Stimulated activated CD8-positive, alpha-beta memory T cell treated with anti-CD3 and anti-CD28 coated beads, Interleukin-7, amount 100 ng/mL, for 48 hours (primary cell): ENCODE data around the gene PTPRT.

ENCODE experiments used
- DNase-seq, 2 donors: peaks; one replicate each; pipeline ENCODE4 v3.0.0-alpha.2; 2020; ENCODE audit warnings: low read depth in 1 of 2; ENCODE audit errors: extremely low read depth in 1 of 2

The PTPRT gene

DNA sequence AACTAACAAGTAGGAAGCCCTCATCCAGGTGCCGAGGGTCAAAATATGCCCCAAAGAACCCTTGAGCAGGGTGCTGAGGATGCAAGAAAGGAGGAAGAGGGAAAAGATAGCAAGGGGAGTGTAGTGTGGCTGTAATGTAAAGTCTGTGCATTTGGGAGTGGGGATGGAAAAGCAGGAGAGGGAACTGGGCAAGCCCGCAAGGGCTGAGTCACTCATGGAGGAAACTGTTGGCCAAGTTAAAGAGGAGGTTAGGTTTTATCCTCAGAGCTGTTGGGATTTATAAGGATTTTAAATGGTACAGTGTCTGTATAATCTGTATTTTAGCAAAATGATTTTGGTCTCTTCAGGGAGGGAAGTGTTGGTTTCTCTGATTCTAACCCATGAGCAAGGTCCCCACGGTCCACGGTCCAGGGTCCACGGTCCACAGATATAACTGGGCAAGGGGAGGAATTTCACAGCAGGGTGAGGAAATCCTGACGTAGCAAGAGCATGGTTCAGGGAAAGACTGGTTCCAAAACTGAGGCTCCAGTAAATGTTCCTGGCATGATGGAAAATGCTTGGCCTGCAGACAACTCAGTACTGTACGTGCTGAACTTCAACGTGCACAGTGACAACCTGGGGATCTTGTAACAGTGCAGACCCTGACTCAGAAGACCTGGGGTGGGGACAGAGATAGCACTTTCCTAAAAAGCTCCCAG lies 759.8 kb downstream of the PTPRT start:
- DNase-seq = no peak

DNA sequence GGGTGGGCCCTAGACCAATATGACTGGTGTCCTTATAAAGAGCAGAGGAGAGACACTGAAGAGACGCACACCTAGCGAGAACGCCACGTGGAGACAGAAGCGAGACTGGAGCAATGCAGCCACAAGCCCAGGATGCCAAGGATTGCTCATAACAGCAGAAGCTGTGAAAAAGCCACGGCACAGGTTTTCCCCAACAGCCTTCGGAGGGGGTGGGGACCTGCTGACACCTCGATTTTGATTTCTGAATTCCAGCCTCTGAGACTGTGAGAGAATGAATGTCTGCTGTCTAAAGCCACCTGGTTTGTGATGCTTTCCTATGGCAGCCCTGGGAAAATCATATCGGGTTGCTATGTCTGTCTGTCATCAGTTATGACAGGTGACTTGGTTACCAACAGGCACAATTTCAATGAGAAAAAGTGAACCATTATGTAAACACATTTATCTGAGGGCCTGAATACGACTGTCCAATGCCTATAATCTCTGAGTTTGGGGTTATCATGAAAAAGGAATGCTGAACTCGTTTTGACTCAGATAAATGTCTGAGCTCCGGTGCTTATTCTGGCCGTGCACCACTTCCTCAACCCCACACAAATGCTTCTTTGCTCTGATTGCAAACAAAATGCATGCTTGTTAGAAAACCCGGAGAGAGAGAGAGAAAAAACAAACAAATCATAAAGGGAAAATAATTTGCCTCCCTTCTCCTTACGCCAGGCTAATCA lies 769.7 kb downstream of the PTPRT start:
- DNase-seq = no peak

GRCh38 chr20:42406826-42407225 lies 782.9 kb downstream of the PTPRT start:
- no peak for DNase-seq

DNA sequence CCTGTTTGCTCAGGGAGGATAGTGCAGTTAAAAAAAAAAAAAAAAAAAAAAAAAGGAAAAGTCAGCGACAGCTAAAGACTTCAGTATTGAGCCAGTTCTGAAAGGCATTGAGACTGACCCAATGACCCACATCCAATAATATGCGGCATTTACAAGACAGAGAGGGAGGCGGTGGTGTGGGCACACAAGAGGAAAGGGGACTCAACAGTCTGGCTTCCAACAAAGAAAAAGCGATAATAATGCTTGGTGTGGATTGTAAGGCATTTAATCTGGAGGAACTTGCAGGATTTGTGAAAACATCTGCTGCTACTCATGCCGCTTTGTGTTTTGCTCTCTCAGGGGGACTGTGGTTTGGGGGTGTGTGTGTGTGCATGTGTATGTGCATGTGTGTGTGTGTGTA lies 787.3 kb downstream of the PTPRT start:
- DNase-seq = no peak

GRCh38 chr20:42401613-42402012 lies 788.1 kb downstream of the PTPRT start:
- DNase-seq = no peak

DNA sequence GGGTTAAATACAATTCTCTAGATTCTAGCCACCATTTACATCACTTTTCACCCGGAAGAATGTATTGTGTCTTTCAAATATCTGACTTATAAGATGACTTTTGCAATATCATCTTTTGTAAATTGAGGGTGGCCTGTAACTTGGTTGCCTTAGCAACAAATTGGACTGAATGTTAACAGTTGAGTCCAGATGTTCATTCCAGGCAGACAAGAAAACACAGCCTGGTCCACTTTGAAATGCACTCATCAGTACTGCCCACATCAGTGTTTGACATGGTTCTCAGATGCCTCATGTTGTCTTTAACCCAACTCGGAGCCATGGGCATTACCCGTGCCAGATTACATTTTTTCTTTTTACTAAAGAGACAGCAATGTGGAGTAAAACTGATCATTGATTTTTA lies 789.9 kb downstream of the PTPRT start:
- no peak for DNase-seq

DNA sequence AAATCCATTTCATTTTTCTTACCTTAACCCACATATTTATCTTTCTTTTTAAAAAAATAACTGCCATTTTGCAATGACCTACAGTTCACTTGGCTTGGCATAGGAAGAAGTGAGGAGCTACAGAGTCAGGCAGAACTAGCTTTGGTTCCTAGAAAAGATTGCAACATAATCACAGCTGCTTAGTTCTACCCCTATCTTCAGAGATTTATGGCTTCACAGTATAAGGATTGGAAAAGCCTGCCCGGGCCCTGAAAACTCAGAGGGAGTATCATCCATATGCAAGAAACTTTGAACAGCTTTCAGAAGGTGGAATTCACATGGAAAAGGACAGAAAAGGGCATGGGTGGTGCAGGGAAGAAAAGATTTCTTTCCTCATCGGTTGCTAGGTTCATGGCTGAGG lies 797.3 kb downstream of the PTPRT start:
- no peak for DNase-seq

DNA sequence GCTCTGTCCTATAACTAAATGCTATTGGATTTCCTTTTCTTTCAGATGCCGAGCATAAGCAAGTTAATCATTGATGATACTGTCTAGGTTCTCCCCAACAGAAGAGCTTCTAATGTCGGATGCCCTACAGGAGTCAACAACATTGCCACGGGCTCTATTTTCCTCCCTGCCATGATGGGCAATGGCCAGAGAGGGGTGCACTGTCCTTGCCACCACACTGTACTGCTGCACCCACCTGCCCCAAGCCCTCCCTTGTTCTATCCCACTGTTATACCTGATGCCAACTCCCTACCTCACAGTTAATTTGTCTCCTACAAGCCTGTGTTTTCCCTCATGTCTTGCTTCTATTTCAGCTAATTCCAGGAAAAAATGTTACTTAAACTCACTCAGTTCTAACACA lies 797.9 kb downstream of the PTPRT start:
- DNase-seq = no peak

GRCh38 chr20:42380287-42380686 lies 809.4 kb downstream of the PTPRT start:
- no peak for DNase-seq

- DNase-seq = no peak
Measured at GRCh38 chr20:42379385-42379784, 810.3 kb downstream of the PTPRT start.

- no peak for DNase-seq
Measured at GRCh38 chr20:42378826-42379225, 810.9 kb downstream of the PTPRT start.

DNA sequence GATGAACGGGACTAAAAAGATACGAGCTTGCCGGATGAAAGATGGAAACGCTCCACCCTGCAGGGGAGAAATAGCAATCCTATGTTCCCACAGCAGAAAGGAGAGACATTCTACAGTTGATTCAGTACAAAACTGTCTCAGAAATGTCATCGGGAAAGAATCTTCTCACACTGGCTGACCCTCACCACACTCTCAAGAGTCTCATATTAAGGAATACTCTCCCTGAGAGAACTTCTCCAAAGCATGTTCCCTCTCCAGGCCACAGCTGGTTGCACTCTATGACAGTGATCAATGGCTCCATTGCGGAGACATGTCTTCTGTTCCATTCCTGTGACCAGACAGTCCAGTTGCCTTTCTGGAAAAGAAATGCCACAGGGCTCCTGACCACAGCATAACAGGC lies 813.6 kb downstream of the PTPRT start:
- DNase-seq = no peak

DNA sequence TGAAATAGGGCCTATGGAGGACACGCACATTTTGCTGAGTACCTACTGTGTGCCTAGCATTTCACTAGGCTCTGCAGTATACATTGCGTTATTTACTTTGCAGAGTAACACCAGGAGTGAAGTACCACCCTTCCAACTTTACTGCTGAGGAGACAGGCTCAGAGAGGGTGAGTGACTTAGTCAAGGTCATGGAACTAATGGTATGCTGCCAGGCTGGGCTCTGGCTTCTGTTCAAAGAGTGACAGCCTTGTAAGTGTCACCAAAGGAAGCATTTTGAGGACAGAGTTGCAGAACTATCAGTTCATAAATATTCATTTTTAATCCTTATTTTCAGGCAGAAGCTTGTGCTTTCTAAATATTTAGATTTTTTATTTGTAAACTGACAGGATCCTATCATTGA lies 816.7 kb downstream of the PTPRT start:
- no peak for DNase-seq

GRCh38 chr20:42370075-42370474 lies 819.6 kb downstream of the PTPRT start:
- DNase-seq = no peak

GRCh38 chr20:42368910-42369309 lies 820.8 kb downstream of the PTPRT start:
- no peak for DNase-seq

- no peak for DNase-seq
Measured at GRCh38 chr20:42366626-42367025, 823.1 kb downstream of the PTPRT start.

GRCh38 chr20:42364446-42364845 lies 825.3 kb downstream of the PTPRT start:
- no peak for DNase-seq

DNA sequence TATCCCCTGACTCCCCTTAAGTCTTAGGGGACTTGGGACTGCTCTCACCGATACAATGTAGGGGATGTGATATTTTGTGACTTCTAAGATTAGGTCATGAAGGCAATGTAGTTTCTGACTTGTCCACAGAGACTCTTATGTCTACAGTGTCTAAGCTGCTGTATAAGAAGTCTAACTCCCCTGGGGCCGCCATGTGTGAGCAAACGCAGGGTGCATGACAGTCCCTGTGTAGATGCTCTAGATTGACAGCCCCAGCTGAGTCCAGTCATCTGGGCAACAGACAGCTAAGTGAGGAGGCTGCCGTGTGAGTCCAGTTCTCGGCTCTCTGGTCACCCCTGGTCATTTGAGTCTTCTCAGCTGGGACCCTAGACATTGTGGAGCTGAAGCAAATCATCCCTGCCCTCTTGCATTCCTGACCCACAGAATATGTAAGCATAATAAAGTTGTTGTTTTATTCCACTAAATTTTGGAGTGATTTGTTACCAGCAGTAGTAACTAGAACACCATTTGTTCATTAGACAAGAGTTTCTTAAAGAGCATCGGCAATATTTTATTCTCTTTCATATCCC lies 828.2 kb downstream of the PTPRT start:
- DNase-seq = no peak

DNA sequence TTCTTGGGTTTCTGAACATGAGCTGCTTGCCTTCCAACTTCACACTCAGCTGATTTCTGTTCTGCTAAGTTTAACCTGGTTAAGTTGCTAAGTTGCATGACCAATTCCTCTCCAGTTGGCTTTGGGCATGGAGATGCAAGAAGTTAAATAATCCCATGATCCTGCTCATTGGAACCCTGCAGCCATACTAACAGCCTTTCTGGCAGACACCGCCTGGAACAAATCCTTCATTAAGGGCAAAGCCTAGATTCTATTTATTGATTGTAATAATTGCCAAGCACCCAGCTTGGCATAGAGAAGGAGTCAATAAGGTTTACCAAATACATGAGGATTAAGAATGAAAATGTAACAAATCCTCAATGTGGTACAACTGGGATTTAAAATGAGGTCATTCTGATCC lies 829.1 kb downstream of the PTPRT start:
- DNase-seq = no peak

DNA sequence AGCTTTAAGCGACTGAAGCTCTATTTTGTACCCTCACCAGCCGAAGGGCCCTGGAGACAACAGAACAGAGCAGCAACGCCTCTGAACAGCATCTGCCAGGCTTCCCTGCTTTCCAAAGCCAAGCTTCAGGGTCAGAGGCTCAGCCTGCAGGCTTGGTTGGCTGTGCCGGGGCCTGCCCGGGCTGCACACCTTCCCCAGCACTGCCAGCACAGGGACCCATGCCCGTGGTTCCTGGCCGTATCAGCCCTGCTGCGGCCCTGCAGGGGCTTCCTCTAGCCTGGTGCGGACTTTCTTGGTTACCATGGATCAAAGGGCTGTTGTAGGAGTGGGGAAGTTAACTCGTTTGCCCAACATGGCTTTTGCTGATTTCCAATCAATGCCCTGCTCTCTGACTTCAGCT lies 830.1 kb downstream of the PTPRT start:
- no peak for DNase-seq

- DNase-seq = no peak
Measured at GRCh38 chr20:42352096-42352495, 837.6 kb downstream of the PTPRT start.

GRCh38 chr20:42350521-42350920 lies 839.2 kb downstream of the PTPRT start:
- no peak for DNase-seq
